HEK293 (cell line): ENCODE results near the gene PPID.

Experiments used
- CTCF ChIA-PET: fragments of 350-600 bp; formaldehyde crosslinking; extraction: SDS; loops from one replicate; lab custom pipeline; 2021; ENCODE audit warnings: antibody characterized with exemption; lab: Yijun Ruan, JAX
- POLR2A ChIA-PET: fragments of 300-600 bp; formaldehyde crosslinking; extraction: SDS; loops from one replicate; lab custom pipeline; 2020; ENCODE audit warnings: antibody characterized with exemption, inconsistent platforms; lab: Yijun Ruan, JAX
- H3K27ac ChIP-seq: fragments of 200-500 bp; sonication (Bioruptor generic); 2 replicates; pipeline ENCODE4 v1.5.1; 2014; ENCODE audit warnings: low read depth, low read length, control low read depth, inconsistent platforms; ENCODE audit errors: extremely low read depth
- H3K36me3 ChIP-seq, 2 experiments: fragments of 200-500 bp in 1 of 2; sonication (Bioruptor generic) in 1 of 2; 1 replicate in 1 of 2; 2 replicates in 1 of 2; pipeline ENCODE4 v1.5.1; 2014 to 2017; ENCODE audit warnings: inconsistent platforms in 2 of 2, low read length in 2 of 2; ENCODE audit not compliant: control insufficient read depth in 2 of 2, insufficient read depth in 1 of 2
- H3K4me1 ChIP-seq: fragments of 200-500 bp; sonication (Bioruptor generic); 2 replicates; pipeline ENCODE4 v1.5.1; 2014; ENCODE audit warnings: mild to moderate bottlenecking, low read length, inconsistent platforms; ENCODE audit not compliant: control insufficient read depth, insufficient read depth
- H3K4me3 ChIP-seq: 2 replicates; pipeline ENCODE4 v1.5.1; 2011; ENCODE audit warnings: low read depth, mild to moderate bottlenecking, control low read depth, low read length, moderate library complexity
- H3K9me3 ChIP-seq: fragments of 200-500 bp; sonication (Bioruptor generic); 2 replicates; pipeline ENCODE4 v1.5.1; 2014; ENCODE audit warnings: low read depth, low read length, inconsistent platforms; ENCODE audit not compliant: control insufficient read depth, insufficient read depth
- YY2 ChIP-seq: fragments of 450-650 bp; formaldehyde crosslinking; IDR thresholded peaks from 2 replicates; pipeline ENCODE4 v1.5.1; 2016; ENCODE audit warnings: missing biosample characterization, missing genetic modification characterization
- ZBTB7A ChIP-seq: fragments of 450-650 bp; formaldehyde crosslinking; IDR thresholded peaks from 2 replicates; pipeline ENCODE4 v1.5.1; 2016; ENCODE audit warnings: low read depth, missing biosample characterization, missing genetic modification characterization
- ZFHX2 ChIP-seq: fragments of 450-650 bp; formaldehyde crosslinking; conservative IDR thresholded peaks from 2 replicates; pipeline ENCODE4 v1.5.1; 2016; ENCODE audit warnings: missing biosample characterization, missing genetic modification characterization
- ZNF10 ChIP-seq: fragments of 450-650 bp; formaldehyde crosslinking; IDR thresholded peaks from 2 replicates; pipeline ENCODE4 v1.5.1; 2017; ENCODE audit warnings: missing biosample characterization, missing genetic modification characterization
- ZNF114 ChIP-seq: fragments of 450-650 bp; formaldehyde crosslinking; IDR thresholded peaks from 2 replicates; pipeline ENCODE4 v1.5.0; 2017; ENCODE audit warnings: missing biosample characterization, missing genetic modification characterization
- ZNF214 ChIP-seq: fragments of 450-650 bp; formaldehyde crosslinking; IDR thresholded peaks from 2 replicates; pipeline ENCODE4 v1.5.1; 2017; ENCODE audit warnings: missing biosample characterization, mild to moderate bottlenecking, missing genetic modification characterization, borderline replicate concordance
- ZNF514 ChIP-seq: fragments of 450-650 bp; formaldehyde crosslinking; IDR thresholded peaks from 2 replicates; pipeline ENCODE4 v1.5.1; 2016; ENCODE audit warnings: missing biosample characterization, missing genetic modification characterization
- ZNF623 ChIP-seq: fragments of 450-650 bp; formaldehyde crosslinking; IDR thresholded peaks from 2 replicates; pipeline ENCODE4 v1.5.1; 2016; ENCODE audit warnings: missing biosample characterization, missing genetic modification characterization
- ZNF677 ChIP-seq: fragments of 450-650 bp; IDR thresholded peaks from 2 replicates; pipeline ENCODE4 v1.5.0; 2018; ENCODE audit warnings: missing biosample characterization, mild to moderate bottlenecking, missing genetic modification characterization, moderate library complexity
- ZSCAN16 ChIP-seq: fragments of 450-650 bp; formaldehyde crosslinking; IDR thresholded peaks from 2 replicates; pipeline ENCODE4 v1.5.1; 2016; ENCODE audit warnings: missing biosample characterization, missing genetic modification characterization
- TF ChIP-seq, protein P1 (sequence below): sonication (generic); formaldehyde crosslinking; IDR thresholded peaks from 2 replicates; pipeline ENCODE4 v1.8.1; 2022; ENCODE audit warnings: mild to moderate bottlenecking, moderate library complexity, missing genetic modification reagents
- TF ChIP-seq, protein P2 (sequence below): fragments of 450-650 bp; formaldehyde crosslinking; IDR thresholded peaks from 2 replicates; pipeline ENCODE4 v1.5.1; 2016; ENCODE audit warnings: missing biosample characterization, missing genetic modification characterization
- TF ChIP-seq, protein P3 (sequence below): fragments of 450-650 bp; formaldehyde crosslinking; IDR thresholded peaks from 2 replicates; pipeline ENCODE4 v1.5.1; 2016; ENCODE audit warnings: missing biosample characterization, missing genetic modification characterization
- TF ChIP-seq, protein P4 (sequence below): fragments of 450-650 bp; formaldehyde crosslinking; IDR thresholded peaks from 2 replicates; pipeline ENCODE4 v1.5.1; 2016; ENCODE audit warnings: missing biosample characterization, missing genetic modification characterization

The PPID gene

DNA sequence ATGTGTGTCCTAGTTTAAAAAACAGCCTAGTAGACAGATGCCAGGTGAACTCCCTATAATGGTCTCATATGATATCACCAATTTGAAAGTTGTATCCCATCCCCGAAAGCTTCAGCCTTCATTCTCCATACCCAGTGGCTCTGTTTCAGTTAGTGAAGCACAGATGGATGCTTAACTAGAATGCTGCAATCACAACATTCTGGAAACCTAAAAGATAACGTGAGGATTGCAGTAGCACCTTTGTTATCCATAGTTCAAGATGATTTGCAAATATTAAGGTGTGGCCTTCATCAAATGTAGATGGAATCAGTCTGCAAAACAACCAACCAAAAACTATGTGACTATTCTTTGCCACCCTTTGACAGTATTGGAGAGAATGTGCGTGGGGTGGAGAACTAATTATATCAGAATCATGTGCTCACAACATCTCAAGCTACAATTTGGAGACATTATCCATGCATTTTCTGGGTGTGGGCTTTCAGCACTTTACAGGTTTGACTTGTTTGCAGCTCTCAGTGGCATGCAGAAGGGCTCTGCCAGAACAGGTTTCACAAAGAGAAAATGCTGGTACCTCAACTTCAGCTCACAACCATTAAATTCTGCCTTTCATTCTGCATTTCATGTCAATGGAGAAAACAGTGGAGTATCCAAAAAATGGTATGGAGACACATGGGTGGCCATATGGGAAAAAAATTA, 18.3 kb upstream of the PPID start:
- CTCF ChIA-PET = no interaction called here
- TF ChIP-seq, protein P1, sequence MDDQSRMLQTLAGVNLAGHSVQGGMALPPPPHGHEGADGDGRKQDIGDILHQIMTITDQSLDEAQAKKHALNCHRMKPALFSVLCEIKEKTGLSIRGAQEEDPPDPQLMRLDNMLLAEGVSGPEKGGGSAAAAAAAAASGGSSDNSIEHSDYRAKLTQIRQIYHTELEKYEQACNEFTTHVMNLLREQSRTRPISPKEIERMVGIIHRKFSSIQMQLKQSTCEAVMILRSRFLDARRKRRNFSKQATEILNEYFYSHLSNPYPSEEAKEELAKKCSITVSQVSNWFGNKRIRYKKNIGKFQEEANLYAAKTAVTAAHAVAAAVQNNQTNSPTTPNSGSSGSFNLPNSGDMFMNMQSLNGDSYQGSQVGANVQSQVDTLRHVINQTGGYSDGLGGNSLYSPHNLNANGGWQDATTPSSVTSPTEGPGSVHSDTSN = no peak
- no peak overlapping the region for H3K4me3 ChIP-seq
- no peaks in the 10 kb centered on the region for H3K4me1 ChIP-seq
- H3K27ac ChIP-seq = no peak overlapping the region
- H3K36me3 ChIP-seq = no peaks in the 10 kb centered on the region
- H3K9me3 ChIP-seq = no peaks in the 10 kb centered on the region
- POLR2A ChIA-PET = no interaction called here

DNA sequence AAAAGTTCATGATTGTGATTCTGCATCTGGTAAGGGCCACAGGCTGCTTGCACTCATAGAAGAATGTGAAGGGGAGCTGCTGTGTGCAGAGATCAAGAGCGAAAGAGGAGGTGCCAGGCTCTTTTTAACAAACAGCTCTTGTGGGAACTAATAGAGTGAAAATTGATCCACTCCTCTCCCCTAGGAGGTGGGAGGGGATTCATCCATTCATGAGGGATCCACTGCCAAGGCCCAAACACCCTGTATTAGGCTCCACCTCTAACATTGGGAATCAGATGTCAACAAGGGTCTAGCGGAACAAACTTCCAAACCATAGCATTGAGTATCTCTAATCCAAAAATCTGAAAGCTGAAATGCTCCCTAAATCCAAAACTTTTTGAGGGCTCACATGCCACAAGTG, 16.4 kb upstream of the PPID start:
- Histone ChIP-seq H3K4me1 (no peaks in the 10 kb centered on the region), H3K4me3 (no peak overlapping the region), H3K9me3 (no peaks in the 10 kb centered on the region), H3K36me3 (no peaks in the 10 kb centered on the region), H3K27ac (no peak overlapping the region)
- ChIA-PET POLR2A (no interaction called here), CTCF (interaction anchor here (0.6 kb wide), 1 partner anchor 170 kb away, joined by 3 read pairs; no protein-coding TSS in a partner anchor)
- TF ChIP-seq ZFHX2 (tag by site-specific recombination) = no peak
- TF ChIP-seq YY2 = no peak
- TF ChIP-seq ZNF623 (tag by site-specific recombination) = no peak
- TF ChIP-seq ZNF114 = no peak
- TF ChIP-seq ZNF514 (tag by site-specific recombination) = no peak
- TF ChIP-seq ZNF214 (tag by site-specific recombination) = no peak

DNA sequence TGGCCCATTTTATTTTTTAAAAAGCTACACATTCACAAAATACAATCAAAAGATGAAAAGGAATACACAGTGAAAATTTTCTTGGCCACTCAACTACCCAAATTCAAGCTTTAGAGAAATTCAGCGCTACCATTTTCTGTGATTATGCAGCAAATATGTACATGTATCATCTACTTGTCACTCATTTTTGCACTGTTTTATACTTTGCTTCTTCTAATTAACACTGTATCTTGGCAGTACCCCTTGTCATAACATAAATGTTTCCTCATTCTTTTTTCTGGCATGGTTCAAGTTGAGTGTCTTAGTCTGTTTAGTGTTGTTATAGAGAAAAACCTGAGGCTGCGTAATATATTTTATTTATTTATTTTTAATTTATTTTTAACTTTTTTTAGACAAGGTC, 15.7 kb upstream of the PPID start:
- CTCF ChIA-PET = interaction anchor here (0.6 kb wide), 2 partner anchors 78 to 171 kb away, joined by 3 read pairs; no protein-coding TSS in a partner anchor
- no peak overlapping the region for H3K27ac ChIP-seq
- TF ChIP-seq ZBTB7A (tag by site-specific recombination) (no peak), ZNF10 (tag by site-specific recombination) (no peak), ZNF677 (tag by site-specific recombination) (no peak), ZSCAN16 (tag by site-specific recombination) (no peak)
- TF ChIP-seq, protein P2, sequence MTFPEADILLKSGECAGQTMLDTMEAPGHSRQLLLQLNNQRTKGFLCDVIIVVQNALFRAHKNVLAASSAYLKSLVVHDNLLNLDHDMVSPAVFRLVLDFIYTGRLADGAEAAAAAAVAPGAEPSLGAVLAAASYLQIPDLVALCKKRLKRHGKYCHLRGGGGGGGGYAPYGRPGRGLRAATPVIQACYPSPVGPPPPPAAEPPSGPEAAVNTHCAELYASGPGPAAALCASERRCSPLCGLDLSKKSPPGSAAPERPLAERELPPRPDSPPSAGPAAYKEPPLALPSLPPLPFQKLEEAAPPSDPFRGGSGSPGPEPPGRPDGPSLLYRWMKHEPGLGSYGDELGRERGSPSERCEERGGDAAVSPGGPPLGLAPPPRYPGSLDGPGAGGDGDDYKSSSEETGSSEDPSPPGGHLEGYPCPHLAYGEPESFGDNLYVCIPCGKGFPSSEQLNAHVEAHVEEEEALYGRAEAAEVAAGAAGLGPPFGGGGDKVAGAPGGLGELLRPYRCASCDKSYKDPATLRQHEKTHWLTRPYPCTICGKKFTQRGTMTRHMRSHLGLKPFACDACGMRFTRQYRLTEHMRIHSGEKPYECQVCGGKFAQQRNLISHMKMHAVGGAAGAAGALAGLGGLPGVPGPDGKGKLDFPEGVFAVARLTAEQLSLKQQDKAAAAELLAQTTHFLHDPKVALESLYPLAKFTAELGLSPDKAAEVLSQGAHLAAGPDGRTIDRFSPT (tag by site-specific recombination) = no peak
- TF ChIP-seq, protein P3, sequence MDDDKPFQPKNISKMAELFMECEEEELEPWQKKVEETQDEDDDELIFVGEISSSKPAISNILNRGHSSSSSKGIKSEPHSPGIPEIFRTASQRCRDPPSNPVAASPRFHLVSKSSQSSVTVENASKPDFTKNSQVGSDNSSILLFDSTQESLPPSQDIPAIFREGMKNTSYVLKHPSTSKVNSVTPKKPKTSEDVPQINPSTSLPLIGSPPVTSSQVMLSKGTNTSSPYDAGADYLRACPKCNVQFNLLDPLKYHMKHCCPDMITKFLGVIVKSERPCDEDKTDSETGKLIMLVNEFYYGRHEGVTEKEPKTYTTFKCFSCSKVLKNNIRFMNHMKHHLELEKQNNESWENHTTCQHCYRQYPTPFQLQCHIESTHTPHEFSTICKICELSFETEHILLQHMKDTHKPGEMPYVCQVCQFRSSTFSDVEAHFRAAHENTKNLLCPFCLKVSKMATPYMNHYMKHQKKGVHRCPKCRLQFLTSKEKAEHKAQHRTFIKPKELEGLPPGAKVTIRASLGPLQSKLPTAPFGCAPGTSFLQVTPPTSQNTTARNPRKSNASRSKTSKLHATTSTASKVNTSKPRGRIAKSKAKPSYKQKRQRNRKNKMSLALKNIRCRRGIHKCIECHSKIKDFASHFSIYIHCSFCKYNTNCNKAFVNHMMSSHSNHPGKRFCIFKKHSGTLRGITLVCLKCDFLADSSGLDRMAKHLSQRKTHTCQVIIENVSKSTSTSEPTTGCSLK (tag by site-specific recombination) = no peak
- TF ChIP-seq, protein P4, sequence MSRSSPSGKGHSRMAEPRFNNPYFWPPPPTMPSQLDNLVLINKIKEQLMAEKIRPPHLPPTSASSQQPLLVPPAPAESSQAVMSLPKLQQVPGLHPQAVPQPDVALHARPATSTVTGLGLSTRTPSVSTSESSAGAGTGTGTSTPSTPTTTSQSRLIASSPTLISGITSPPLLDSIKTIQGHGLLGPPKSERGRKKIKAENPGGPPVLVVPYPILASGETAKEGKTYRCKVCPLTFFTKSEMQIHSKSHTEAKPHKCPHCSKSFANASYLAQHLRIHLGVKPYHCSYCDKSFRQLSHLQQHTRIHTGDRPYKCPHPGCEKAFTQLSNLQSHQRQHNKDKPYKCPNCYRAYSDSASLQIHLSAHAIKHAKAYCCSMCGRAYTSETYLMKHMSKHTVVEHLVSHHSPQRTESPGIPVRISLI = no peak
- TF ChIP-seq, all 188 proteins: peak for 0
- Histone ChIP-seq H3K4me1 (no peaks in the 10 kb centered on the region), H3K9me3 (no peaks in the 10 kb centered on the region), H3K4me3 (no peak overlapping the region), H3K36me3 (no peaks in the 10 kb centered on the region)
- POLR2A ChIA-PET = no interaction called here
